OCI-LY7 (cell line): Measurements from ENCODE around the gene GAPDHS.

Experiments used
- CTCF ChIP-seq: fragments of 200-600 bp; sonication (generic); conservative IDR thresholded peaks from 2 replicates; pipeline ENCODE4 v1.5.1; 2014; ENCODE audit warnings: mild to moderate bottlenecking, antibody characterized with exemption, low read length, moderate library complexity, mixed read lengths
- EZH2phosphoT487 ChIP-seq: fragments of 200-600 bp; sonication (generic); IDR thresholded peaks from 2 replicates; pipeline ENCODE4 v1.6.1; 2018; ENCODE audit warnings: low read depth, borderline replicate concordance, mild to moderate bottlenecking, mixed run types, antibody characterized with exemption, low read length, moderate library complexity, mixed read lengths

- no peak for TF ChIP-seq CTCF
- TF ChIP-seq EZH2phosphoT487, result no peak
These were observed 18.0 kb downstream of the GAPDHS start for GRCh38 chr19:35551091-35551810.
